Gastroesophageal sphincter (tissue), 3 donors: Measurements from ENCODE around the gene THBS4.

ENCODE experiments used
- CTCF ChIP-seq, 4 experiments: fragments of 200-600 bp in 2 of 4; fragments of 450-650 bp in 2 of 4; sonication (generic) in 1 of 4; IDR thresholded peaks; one replicate each; pipeline ENCODE4 v1.5.1; 2017 to 2019; ENCODE audit warnings: antibody characterized with exemption in 4 of 4, mild to moderate bottlenecking in 2 of 4, moderate library complexity in 2 of 4
- EP300 ChIP-seq: sonication (generic); formaldehyde crosslinking; IDR thresholded peaks from one replicate; pipeline ENCODE4 v1.6.1; 2017; ENCODE audit warnings: antibody characterized with exemption, mild to moderate bottlenecking
- POLR2A ChIP-seq, 2 donors: fragments of 450-650 bp; IDR thresholded peaks; one replicate each; pipeline ENCODE4 v1.6.1; 2017; ENCODE audit warnings: antibody characterized with exemption in 2 of 2, mild to moderate bottlenecking in 2 of 2, moderate library complexity in 1 of 2
- POLR2AphosphoS5 ChIP-seq: sonication (generic); formaldehyde crosslinking; IDR thresholded peaks from one replicate; pipeline ENCODE4 v1.6.1; 2017; ENCODE audit warnings: antibody characterized with exemption

DNA sequence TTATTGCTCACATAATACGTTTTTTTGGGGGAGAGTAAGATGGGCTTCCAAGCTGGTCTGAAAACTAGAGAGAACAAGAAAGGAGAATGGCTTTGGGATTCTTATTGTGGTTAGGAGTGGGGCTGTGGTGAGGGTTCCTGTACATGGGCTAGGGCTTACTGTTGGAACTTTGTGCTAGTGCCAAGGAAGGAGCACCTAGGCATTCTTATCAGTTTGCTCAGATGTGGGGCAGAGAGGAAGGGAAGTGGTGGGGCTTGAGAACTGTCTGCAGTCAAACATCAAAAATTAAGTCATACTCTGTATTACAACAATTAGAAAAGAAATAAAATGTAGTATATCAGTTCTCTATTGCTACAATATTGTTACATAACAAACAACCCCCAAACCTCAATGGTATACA is 4.0 kb upstream of the THBS4 start:
- no peak for TF ChIP-seq CTCF (IDR thresholded peaks at IDR 0.05)
- TF ChIP-seq POLR2AphosphoS5: no peak
- TF ChIP-seq POLR2A (IDR thresholded peaks at IDR 0.05): no peak
- TF ChIP-seq EP300: no peak
